Measurements from ENCODE around the gene TAS2R8. TPM values are rescaled to one million over a fixed set of nuclear protein-coding genes. Genes with fewer than 3 reads are reported as not detected.

Gene TAS2R8
- total and polyA plus RNA-seq, 2 of the 8 experiments (the other 6 are each of a cell fraction or from before 2014, with no cell fraction given) = not detected

DNA sequence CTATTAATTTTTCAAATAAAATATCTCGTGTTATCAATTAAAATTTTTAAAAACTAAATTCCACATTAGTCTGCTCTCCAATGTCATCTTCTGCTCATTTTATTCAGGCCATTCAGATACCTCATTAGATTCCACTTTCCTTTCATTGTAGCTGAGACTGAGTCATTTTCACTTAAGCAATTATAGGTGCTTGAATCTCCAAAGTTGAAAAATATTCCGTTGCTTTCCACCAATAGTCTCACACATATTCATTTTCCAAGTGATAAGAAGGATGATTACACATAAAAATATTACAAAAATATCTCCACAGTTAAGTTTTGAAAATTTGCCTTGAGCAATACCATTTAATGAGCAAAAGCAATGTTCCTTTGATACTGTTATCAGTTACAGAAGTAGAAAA is 47.4 kb downstream of the TAS2R8 start (continued):
- TF ChIP-seq ZNF274 (IDR thresholded peaks at IDR 0.05; ENCODE audit: borderline replicate concordance, extremely low read depth, low read length) = no peak
- TF ChIP-seq, protein P1, sequence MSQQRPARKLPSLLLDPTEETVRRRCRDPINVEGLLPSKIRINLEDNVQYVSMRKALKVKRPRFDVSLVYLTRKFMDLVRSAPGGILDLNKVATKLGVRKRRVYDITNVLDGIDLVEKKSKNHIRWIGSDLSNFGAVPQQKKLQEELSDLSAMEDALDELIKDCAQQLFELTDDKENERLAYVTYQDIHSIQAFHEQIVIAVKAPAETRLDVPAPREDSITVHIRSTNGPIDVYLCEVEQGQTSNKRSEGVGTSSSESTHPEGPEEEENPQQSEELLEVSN (IDR thresholded peaks at IDR 0.05) = no peak

Measured in H1 (cell line).